ENCODE results near the gene BEX3.
A peak's percentile ranks its signal among the peaks of the same experiment; 100 is the strongest.
"Not testable (repeated sequence)": the region's sequence is repeated elsewhere in the genome, so short reads cannot be mapped to it uniquely, and the experiment has no call there.

Gene BEX3

GRCh38 chrX:103382877-103383276 is 6.5 kb downstream of the BEX3 start:
- no peak for DNase-seq (ENCODE audit: low read depth)

- no peak for DNase-seq (ENCODE audit: low read depth)
Measured at GRCh38 chrX:103384672-103385071, 8.3 kb downstream of the BEX3 start.

GRCh38 chrX:103385283-103385830 is 9.0 kb downstream of the BEX3 start:
- DNase-seq (ENCODE audit: low read depth): not testable (repeated sequence)

- no peak for DNase-seq (ENCODE audit: low read depth)
Measured at GRCh38 chrX:103386332-103386731, 10.0 kb downstream of the BEX3 start.

- DNase-seq (ENCODE audit: low read depth): no peak
Measured at GRCh38 chrX:103393487-103393886, 17.1 kb downstream of the BEX3 start.

GRCh38 chrX:103396186-103396585 is 19.8 kb downstream of the BEX3 start:
- no peak for DNase-seq (ENCODE audit: low read depth)

GRCh38 chrX:103396660-103397059 is 20.3 kb downstream of the BEX3 start:
- DNase-seq (ENCODE audit: low read depth): no peak

GRCh38 chrX:103397707-103398106 is 21.4 kb downstream of the BEX3 start:
- DNase-seq (ENCODE audit: low read depth): no peak

GRCh38 chrX:103398421-103398864 is 22.1 kb downstream of the BEX3 start:
- no peak for DNase-seq (ENCODE audit: low read depth)

- DNase-seq (ENCODE audit: low read depth): no peak
Measured at GRCh38 chrX:103399744-103400143, 23.4 kb downstream of the BEX3 start.

- DNase-seq (ENCODE audit: low read depth): no peak
Measured at GRCh38 chrX:103400931-103401330, 24.6 kb downstream of the BEX3 start.

- DNase-seq (ENCODE audit: low read depth): peak; percentile 31
Measured at GRCh38 chrX:103404231-103405008, 28.1 kb downstream of the BEX3 start.

GRCh38 chrX:103405009-103405333 is 28.6 kb downstream of the BEX3 start:
- DNase-seq (ENCODE audit: low read depth): no peak

GRCh38 chrX:103406256-103406655 is 29.9 kb downstream of the BEX3 start:
- no peak for DNase-seq (ENCODE audit: low read depth)

- no peak for DNase-seq (ENCODE audit: low read depth)
Measured at GRCh38 chrX:103407776-103408175, 31.4 kb downstream of the BEX3 start.

GRCh38 chrX:103411721-103412120 is 35.4 kb downstream of the BEX3 start:
- not testable (repeated sequence) for DNase-seq (ENCODE audit: low read depth)

- DNase-seq (ENCODE audit: low read depth): no peak
Measured at GRCh38 chrX:103413705-103414387, 37.5 kb downstream of the BEX3 start.

- no peak for DNase-seq (ENCODE audit: low read depth)
Measured at GRCh38 chrX:103414561-103414960, 38.2 kb downstream of the BEX3 start.

GRCh38 chrX:103415068-103415467 is 38.7 kb downstream of the BEX3 start:
- DNase-seq (ENCODE audit: low read depth): no peak

- no peak for DNase-seq (ENCODE audit: low read depth)
Measured at GRCh38 chrX:103415528-103415927, 39.2 kb downstream of the BEX3 start.

GRCh38 chrX:103417370-103417769 is 41.0 kb downstream of the BEX3 start:
- no peak for DNase-seq (ENCODE audit: low read depth)

GRCh38 chrX:103417933-103418332 is 41.6 kb downstream of the BEX3 start:
- DNase-seq (ENCODE audit: low read depth): no peak

GRCh38 chrX:103418811-103419340 is 42.5 kb downstream of the BEX3 start:
- DNase-seq (ENCODE audit: low read depth): no peak
